Sigmoid colon (tissue), 7 donors: ENCODE measurements around the gene MYH4. TPM values are rescaled to one million over a fixed set of nuclear protein-coding genes. Genes with fewer than 3 reads are reported as not detected.

ENCODE experiments used
- DNase-seq: peaks from one replicate; pipeline ENCODE4 v3.0.0-alpha.2; 2019
- H3K27ac ChIP-seq, 4 donors: fragments of 200-600 bp; sonication (generic); one replicate each; pipeline ENCODE4 v1.5.1; 2016 to 2019; ENCODE audit warnings: mild to moderate bottlenecking in 1 of 4
- H3K27me3 ChIP-seq, 3 donors: fragments of 200-600 bp; sonication (generic); one replicate each; pipeline ENCODE4 v1.5.1; 2019; ENCODE audit warnings: mild to moderate bottlenecking in 1 of 3
- H3K36me3 ChIP-seq, 4 donors: fragments of 200-600 bp; sonication (generic); one replicate each; pipeline ENCODE4 v1.5.1; 2016 to 2019
- H3K4me1 ChIP-seq, 4 donors: fragments of 200-600 bp; sonication (generic); one replicate each; pipeline ENCODE4 v1.5.1; 2017 to 2019
- H3K4me3 ChIP-seq, 4 donors: fragments of 200-600 bp; sonication (generic); one replicate each; pipeline ENCODE4 v1.5.1; 2017 to 2019; ENCODE audit warnings: mild to moderate bottlenecking in 2 of 4, moderate library complexity in 1 of 4
- H3K9me3 ChIP-seq, 4 donors: fragments of 200-600 bp in 3 of 4; sonication (generic) in 3 of 4; one replicate each; pipeline versions ENCODE4 v1.5.1 to v1.6.1; 2013 to 2019
- CTCF ChIP-seq, 4 experiments: fragments of 450-650 bp in 3 of 4; fragments of 200-600 bp in 1 of 4; IDR thresholded peaks; one replicate each; pipeline ENCODE4 v1.5.1; 2016 to 2019; ENCODE audit warnings: antibody characterized with exemption in 4 of 4, mild to moderate bottlenecking in 3 of 4, moderate library complexity in 2 of 4
- EP300 ChIP-seq, 4 donors: sonication (generic); formaldehyde crosslinking; IDR thresholded peaks; one replicate each; pipeline ENCODE4 v1.6.1; 2017; ENCODE audit warnings: antibody characterized with exemption in 4 of 4
- POLR2A ChIP-seq, 2 donors: fragments of 450-650 bp; IDR thresholded peaks; one replicate each; pipeline ENCODE4 v1.6.1; 2016; ENCODE audit warnings: antibody characterized with exemption in 2 of 2, mild to moderate bottlenecking in 2 of 2, moderate library complexity in 2 of 2
- POLR2AphosphoS5 ChIP-seq, 4 donors: sonication (generic); formaldehyde crosslinking; IDR thresholded peaks; one replicate each; pipeline ENCODE4 v1.6.1; 2017; ENCODE audit warnings: antibody characterized with exemption in 4 of 4
- WGBS, 2 donors: extraction: QIAGEN DNeasy Blood & Tissue Kit; methylation state at CpG; one replicate each; pipeline ENCODE4 v1.1.7; 2013; 5-methylcytosine and 5-hydroxymethylcytosine counted together
- intact Hi-C: fragments of 100-400 bp; cut with DNase I; formaldehyde crosslinking; loops from one replicate; pipeline ENCODE4 v1.15.1; 2023
- polyA plus RNA-seq, 3 donors: library from polyadenylated mRNA; stranded (reverse); fragments of 200-250 nt; gene quantifications; one replicate each; pipeline ENCODE4 v1.2.3, GENCODE V29; 2013
- total RNA-seq, 4 donors: library from RNA; depleted of rRNA; stranded (reverse); fragments of >200 nt; gene quantifications; one replicate each; pipeline ENCODE4 v1.1.0, GENCODE V29; 2016
- donor health status: healthy with polysubstance abuse.
- donor health status: Bipolar disorder and iron deficiency.
- donor health status: healthy.

MYH4 gene
- total and polyA plus RNA-seq, 7 donors = 0.03 TPM; not detected in 6

- Histone ChIP-seq H3K27me3 (no peaks in the 10 kb centered on the region), H3K4me1 (no peaks in the 10 kb centered on the region), H3K27ac (no peak overlapping the region), H3K36me3 (no peaks in the 10 kb centered on the region), H3K4me3 (no peak overlapping the region), H3K9me3 (no peaks in the 10 kb centered on the region)
- WGBS, 2 donors = 39 to 68% methylated on average over 3 of the region's 3 CpGs
- intact Hi-C loops = no loop called here
- TF ChIP-seq POLR2A (IDR thresholded peaks at IDR 0.05) (no peak), POLR2AphosphoS5 (IDR thresholded peaks at IDR 0.05) (no peak), EP300 (IDR thresholded peaks at IDR 0.05) (no peak), CTCF (IDR thresholded peaks at IDR 0.05) (no peak)
- no peak for DNase-seq
Measured at GRCh38 chr17:10458701-10459100, 10.7 kb downstream of the MYH4 start.

GRCh38 chr17:10457952-10458351, 11.4 kb downstream of the MYH4 start:
- Histone ChIP-seq H3K9me3 (no peaks in the 10 kb centered on the region), H3K27me3 (no peaks in the 10 kb centered on the region), H3K4me1 (no peaks in the 10 kb centered on the region), H3K4me3 (no peak overlapping the region), H3K36me3 (no peaks in the 10 kb centered on the region), H3K27ac (no peak overlapping the region)
- intact Hi-C loops = no loop called here
- TF ChIP-seq CTCF (IDR thresholded peaks at IDR 0.05) (no peak), POLR2A (IDR thresholded peaks at IDR 0.05) (no peak), POLR2AphosphoS5 (IDR thresholded peaks at IDR 0.05) (no peak), EP300 (IDR thresholded peaks at IDR 0.05) (no peak)
- 9 to 23% methylated on average over 1 of the region's 1 CpG for WGBS, 2 donors
- DNase-seq = no peak

- H3K4me3 ChIP-seq = no peak overlapping the region
- no peaks in the 10 kb centered on the region for H3K4me1 ChIP-seq
- intact Hi-C loops = no loop called here
- no peak overlapping the region for H3K27ac ChIP-seq
- WGBS, 2 donors = 40 to 69% methylated on average over 7 of the region's 7 CpGs
- no peaks in the 10 kb centered on the region for H3K27me3 ChIP-seq
- H3K36me3 ChIP-seq = no peaks in the 10 kb centered on the region
- DNase-seq = no peak
- no peak for TF ChIP-seq POLR2A (IDR thresholded peaks at IDR 0.05)
- no peaks in the 10 kb centered on the region for H3K9me3 ChIP-seq
Measured at GRCh38 chr17:10447026-10447931, 22.1 kb downstream of the MYH4 start.

GRCh38 chr17:10439816-10440215, 29.5 kb downstream of the MYH4 start:
- TF ChIP-seq CTCF (IDR thresholded peaks at IDR 0.05) (no peak), POLR2AphosphoS5 (IDR thresholded peaks at IDR 0.05) (no peak), POLR2A (IDR thresholded peaks at IDR 0.05) (no peak), EP300 (IDR thresholded peaks at IDR 0.05) (no peak)
- WGBS, 2 donors = 85 to 86% methylated on average over 1 of the region's 1 CpG
- Histone ChIP-seq H3K9me3 (no peaks in the 10 kb centered on the region), H3K27ac (no peak overlapping the region), H3K4me3 (no peak overlapping the region), H3K4me1 (no peaks in the 10 kb centered on the region), H3K27me3 (no peaks in the 10 kb centered on the region), H3K36me3 (no peaks in the 10 kb centered on the region)
- no peak for DNase-seq
- intact Hi-C loops = no loop called here

- 83 to 87% methylated on average over 3 of the region's 3 CpGs for WGBS, 2 donors
- Histone ChIP-seq H3K4me3 (no peak overlapping the region), H3K27me3 (no peaks in the 10 kb centered on the region), H3K4me1 (no peaks in the 10 kb centered on the region), H3K9me3 (no peaks in the 10 kb centered on the region), H3K27ac (no peak overlapping the region), H3K36me3 (no peaks in the 10 kb centered on the region)
- intact Hi-C loops = no loop called here
- DNase-seq = no peak
- no peak for TF ChIP-seq CTCF (IDR thresholded peaks at IDR 0.05)
- TF ChIP-seq EP300 (IDR thresholded peaks at IDR 0.05) = no peak
- no peak for TF ChIP-seq POLR2AphosphoS5 (IDR thresholded peaks at IDR 0.05)
- no peak for TF ChIP-seq POLR2A (IDR thresholded peaks at IDR 0.05)
Measured at GRCh38 chr17:10435096-10435495, 34.3 kb downstream of the MYH4 start.
